ENCODE measurements around the gene SIPA1L3. TPM values are rescaled to one million over a fixed set of nuclear protein-coding genes. Genes with fewer than 3 reads are reported as not detected.

The SIPA1L3 gene
- total and polyA plus RNA-seq, 2 of the 13 experiments (the other 11 are each of a cell fraction or from before 2014, with no cell fraction given): 5.5 to 7.7 TPM

- TF ChIP-seq ZNF503 (CRISPR knock-in tag; IDR thresholded peaks at IDR 0.05): 0 out of 2 replicates have a peak, but pooled peaks have one; percentile 67
- no peak for TF ChIP-seq MLXIP (CRISPR knock-in tag; IDR thresholded peaks at IDR 0.05; ENCODE audit: borderline replicate concordance)
- TF ChIP-seq AFF4 (CRISPR knock-in tag; IDR thresholded peaks at IDR 0.05): no peak
- no peak for TF ChIP-seq RBAK (CRISPR knock-in tag; IDR thresholded peaks at IDR 0.05)
- TF ChIP-seq NKX3-1 (CRISPR knock-in tag; IDR thresholded peaks at IDR 0.05): no peak
- TF ChIP-seq PLSCR1 (CRISPR knock-in tag; IDR thresholded peaks at IDR 0.05; ENCODE audit: borderline replicate concordance): no peak
- no peak for TF ChIP-seq TP53 (CRISPR knock-in tag; conservative IDR thresholded peaks at IDR 0.05)
- TF ChIP-seq HMG20A (CRISPR knock-in tag; IDR thresholded peaks at IDR 0.05; ENCODE audit: borderline replicate concordance): no peak
- no peak for TF ChIP-seq CEBPB (IDR thresholded peaks at IDR 0.05; ENCODE audit: borderline replicate concordance, low read depth, low read length)
- peak; percentile 56; the same call in 1 of the 2 replicates for TF ChIP-seq RXRA (CRISPR knock-in tag; IDR thresholded peaks at IDR 0.05)
- no peak for TF ChIP-seq MIXL1 (CRISPR knock-in tag; IDR thresholded peaks at IDR 0.05)
- TF ChIP-seq ZNF740 (CRISPR knock-in tag; IDR thresholded peaks at IDR 0.05): no peak
- TF ChIP-seq ZBTB8A (CRISPR knock-in tag; IDR thresholded peaks at IDR 0.05; ENCODE audit: borderline replicate concordance, low read depth): no peak
- peak; percentile 87 for TF ChIP-seq SUZ12 (IDR thresholded peaks at IDR 0.05; ENCODE audit: low read depth, low read length)
- peak; percentile 79; the same call in 1 of the 2 replicates for TF ChIP-seq ZFP91 (CRISPR knock-in tag; IDR thresholded peaks at IDR 0.05; ENCODE audit: borderline replicate concordance)
Measured at GRCh38 chr19:37906869-37907734, at the start of gene SIPA1L3 (continued).
